H1 (cell line): ENCODE data around the gene WRAP53. TPM values are rescaled to one million over a fixed set of nuclear protein-coding genes. Genes with fewer than 3 reads are reported as not detected.

Source experiments
- CTCF ChIA-PET: fragments of 300-600 bp; sonication (Branson Sonifier 250); formaldehyde crosslinking; loops from one replicate; lab custom pipeline; 2021; ENCODE audit not compliant: partially characterized antibody; lab: Charles Lee
- POLR2A ChIA-PET: fragments of 300-600 bp; sonication (Branson Sonifier 250); formaldehyde crosslinking; loops from one replicate; lab custom pipeline; 2021; ENCODE audit warnings: inconsistent platforms; ENCODE audit not compliant: partially characterized antibody; lab: Charles Lee
- DNase-seq, 2 experiments: peaks; one replicate each; pipeline versions ENCODE4 v3.0.0 to v3.0.0-alpha.2; 2010 to 2022; ENCODE audit warnings: low spot score in 2 of 2, low read depth in 1 of 2, mixed read lengths in 1 of 2
- FAIRE-seq: peaks from 2 replicates; lab custom pipeline; 2011; peaks lifted over from hg19 to GRCh38; lab: Jason Lieb, UNC
- H2AFZ ChIP-seq: 2 replicates; pipeline ENCODE4 v1.8.1; 2012; ENCODE audit warnings: low read length, inconsistent platforms
- H2AK5ac ChIP-seq: 2 replicates; pipeline ENCODE4 v1.6.1; 2013; ENCODE audit warnings: low read depth, low read length
- H2BK120ac ChIP-seq: replicated peaks from 2 replicates; pipeline ENCODE3; 2013; ENCODE audit warnings: low read depth, low read length, inconsistent platforms
- H2BK12ac ChIP-seq: 2 replicates; pipeline ENCODE4 v1.6.1; 2013; ENCODE audit warnings: low read depth, low read length
- H2BK15ac ChIP-seq: 2 replicates; pipeline ENCODE4 v1.6.1; 2013; ENCODE audit warnings: low read length
- H2BK20ac ChIP-seq: 2 replicates; pipeline ENCODE4 v1.6.1; 2013; ENCODE audit warnings: low read length
- H2BK5ac ChIP-seq: 2 replicates; pipeline ENCODE4 v1.6.1; 2013; ENCODE audit warnings: low read depth, low read length
- H3K14ac ChIP-seq: 2 replicates; pipeline ENCODE4 v1.6.1; 2013; ENCODE audit warnings: inconsistent platforms; ENCODE audit not compliant: insufficient read length
- H3K18ac ChIP-seq: 2 replicates; pipeline ENCODE4 v1.6.1; 2013; ENCODE audit warnings: low read length; ENCODE audit errors: extremely low read depth
- H3K23ac ChIP-seq: 2 replicates; pipeline ENCODE4 v1.6.1; 2013; ENCODE audit warnings: inconsistent platforms; ENCODE audit not compliant: insufficient read length
- H3K23me2 ChIP-seq: 2 replicates; pipeline ENCODE4 v1.6.1; 2013; ENCODE audit warnings: low read depth, low read length
- H3K27ac ChIP-seq: 2 replicates; pipeline ENCODE4 v1.6.1; 2011; ENCODE audit warnings: low read depth, low read length, inconsistent platforms
- H3K27me3 ChIP-seq, 4 experiments: replicated peaks in 1 of 4; 1 replicate in 1 of 4; 2 replicates in 3 of 4; pipeline versions ENCODE4 v1.6.1 to v1.8.1; 2011 to 2013; ENCODE audit warnings: low read length in 3 of 4, mild to moderate bottlenecking in 3 of 4, inconsistent platforms in 2 of 4, mixed read lengths in 2 of 4, moderate library complexity in 1 of 4; ENCODE audit not compliant: control insufficient read depth in 3 of 4, insufficient read depth in 3 of 4; ENCODE audit errors: extremely low read depth in 1 of 4
- H3K36me3 ChIP-seq, 4 experiments: 2 replicates each; pipeline versions ENCODE4 v1.6.1 to v1.8.1; 2011 to 2013; ENCODE audit warnings: mild to moderate bottlenecking in 4 of 4, low read length in 3 of 4, moderate library complexity in 2 of 4, control low read depth in 1 of 4, inconsistent platforms in 1 of 4; ENCODE audit not compliant: insufficient read depth in 4 of 4, control insufficient read depth in 2 of 4
- H3K4ac ChIP-seq: replicated peaks from 2 replicates; pipeline ENCODE3; 2013; ENCODE audit warnings: low read length, low read depth, mixed read lengths, inconsistent platforms; ENCODE audit not compliant: insufficient read length
- H3K4me1 ChIP-seq, 4 experiments: replicated peaks in 1 of 4; 1 replicate in 1 of 4; 2 replicates in 3 of 4; pipeline versions ENCODE4 v1.6.1 to v1.8.1; 2011 to 2013; ENCODE audit warnings: low read length in 3 of 4, inconsistent platforms in 2 of 4, mixed read lengths in 1 of 4; ENCODE audit not compliant: insufficient read depth in 4 of 4, control insufficient read depth in 3 of 4
- H3K4me2 ChIP-seq, 2 experiments: 2 replicates each; pipeline versions ENCODE4 v1.6.1 to v1.8.1; 2011 to 2013; ENCODE audit warnings: low read depth in 2 of 2, low read length in 2 of 2, control low read depth in 1 of 2, inconsistent platforms in 1 of 2, mild to moderate bottlenecking in 1 of 2; ENCODE audit not compliant: insufficient read depth in 1 of 2
- H3K4me3 ChIP-seq, 4 experiments: fragments of 200-600, 300-600 bp in 1 of 4; sonication (generic), shearing (Covaris generic), sonication (Bioruptor Twin) in 1 of 4; 2 replicates each; pipeline versions ENCODE4 v1.5.1 to v1.8.1; 2011 to 2016; ENCODE audit warnings: low read length in 4 of 4, low read depth in 3 of 4, control low read depth in 2 of 4, inconsistent platforms in 2 of 4, mild to moderate bottlenecking in 2 of 4, mixed read lengths in 1 of 4, moderate library complexity in 1 of 4; ENCODE audit not compliant: insufficient read depth in 2 of 4; ENCODE audit errors: extremely low read depth in 1 of 4
- H3K56ac ChIP-seq: replicated peaks from 2 replicates; pipeline ENCODE3; 2013; ENCODE audit warnings: low read depth, mild to moderate bottlenecking, mixed read lengths, low read length, inconsistent platforms; ENCODE audit not compliant: insufficient read length
- H3K79me1 ChIP-seq: 2 replicates; pipeline ENCODE4 v1.6.1; 2013; ENCODE audit warnings: low read depth, low read length, control low read depth
- H3K79me2 ChIP-seq, 2 experiments: 2 replicates each; pipeline versions ENCODE4 v1.6.1 to v1.8.1; 2012 to 2013; ENCODE audit warnings: low read length in 2 of 2, mild to moderate bottlenecking in 2 of 2, inconsistent platforms in 1 of 2; ENCODE audit not compliant: insufficient read depth in 2 of 2, control insufficient read depth in 1 of 2
- H3K9ac ChIP-seq, 4 experiments: replicated peaks in 1 of 4; 1 replicate in 1 of 4; 2 replicates in 3 of 4; pipeline versions ENCODE4 v1.6.1 to v1.8.1; 2011 to 2013; ENCODE audit warnings: low read depth in 3 of 4, low read length in 3 of 4, control low read depth in 2 of 4, mild to moderate bottlenecking in 2 of 4, moderate library complexity in 2 of 4, inconsistent platforms in 1 of 4; ENCODE audit errors: extremely low read depth in 1 of 4
- H3K9me3 ChIP-seq, 2 experiments: 2 replicates each; pipeline versions ENCODE4 v1.6.1 to v1.8.1; 2012 to 2013; ENCODE audit warnings: mild to moderate bottlenecking in 2 of 2, moderate library complexity in 2 of 2, control low read depth in 1 of 2, inconsistent platforms in 1 of 2, low read depth in 1 of 2, low read length in 1 of 2, mixed read lengths in 1 of 2; ENCODE audit not compliant: insufficient read depth in 2 of 2
- H4K20me1 ChIP-seq, 2 experiments: replicated peaks in 1 of 2; 2 replicates each; pipeline versions ENCODE3 to v1.8.1; 2011 to 2013; ENCODE audit warnings: inconsistent platforms in 2 of 2, low read length in 2 of 2, mild to moderate bottlenecking in 1 of 2; ENCODE audit not compliant: insufficient read depth in 2 of 2, control insufficient read depth in 1 of 2
- H4K5ac ChIP-seq: 2 replicates; pipeline ENCODE4 v1.6.1; 2013; ENCODE audit warnings: low read length, low read depth, mixed read lengths, inconsistent platforms; ENCODE audit not compliant: insufficient read length
- H4K8ac ChIP-seq: 2 replicates; pipeline ENCODE4 v1.8.0; 2013; ENCODE audit warnings: mild to moderate bottlenecking, moderate library complexity, low read length, inconsistent platforms; ENCODE audit not compliant: insufficient read depth; ENCODE audit errors: extremely low read depth
- H4K91ac ChIP-seq: replicated peaks from 2 replicates; pipeline ENCODE3; 2013; ENCODE audit warnings: low read length, mixed read lengths, inconsistent platforms; ENCODE audit not compliant: insufficient read length
- SAP30 ChIP-seq: fragments of 300-600 bp; sonication (generic); IDR thresholded peaks from 2 replicates; pipeline ENCODE4 v1.7.1; 2012; ENCODE audit warnings: low read length, moderate library complexity, mild to moderate bottlenecking, inconsistent platforms; ENCODE audit not compliant: insufficient read depth, insufficient replicate concordance
- WGBS, 2 experiments: shearing (Covaris generic) in 1 of 2; methylation state at CpG; one replicate each; pipeline versions ENCODE4 v1.1.6 to v1.1.7; 2013 to 2015; ENCODE audit warnings: low lambda C conversion rate in 2 of 2, mixed read lengths in 2 of 2, inconsistent platforms in 1 of 2, low coverage in 1 of 2, missing lambda C conversion rate in 1 of 2; ENCODE audit not compliant: insufficient replicate concordance in 2 of 2, insufficient coverage in 1 of 2, insufficient read length in 1 of 2; ENCODE audit errors: extremely low coverage in 1 of 2, missing lambda C conversion rate in 1 of 2; 5-methylcytosine and 5-hydroxymethylcytosine counted together
- polyA plus RNA-seq, 7 experiments: library from polyadenylated mRNA; depleted of rRNA in 3 of 7; stranded (reverse) in 5 of 7; unstranded in 2 of 7; fragments of >200 nt in 5 of 7; fragments of 200-250 nt in 2 of 7; gene quantifications; 1 replicate in 5 of 7; 2 replicates in 1 of 7; 4 replicates in 1 of 7; pipeline versions ENCODE4 v1.2.1 to v1.2.3, GENCODE V29; 2011 to 2013; ENCODE audit warnings: missing spikeins in 2 of 7, mixed read lengths in 2 of 7
- total RNA-seq: library from RNA; stranded (reverse); fragmentation: NEBNext Ultra II Directional; extraction: Animal tissue kit (Norgen Biotek cat#: 25700); gene quantifications from 2 replicates; pipeline ENCODE4 v1.2.1, GENCODE V29; 2021

WRAP53 gene
- total and polyA plus RNA-seq, 2 of the 8 experiments (the other 6 are each of a cell fraction or from before 2014, with no cell fraction given): 29.2 to 30.1 TPM

GRCh38 chr17:7732981-7733539 is 44.8 kb downstream of the WRAP53 start:
- Histone ChIP-seq H3K23me2 (no peaks in the 10 kb centered on the region), H4K5ac (no peak overlapping the region), H2BK12ac (no peak overlapping the region), H3K36me3 (no peaks in the 10 kb centered on the region), H3K18ac (no peak overlapping the region), H4K8ac (no peak overlapping the region), H3K27ac (no peak overlapping the region), H2BK120ac (no peak overlapping the region), H2BK15ac (no peak overlapping the region), H4K20me1 (no peaks in the 10 kb centered on the region), H2AFZ (no peak overlapping the region), H3K9ac (no peak overlapping the region), H3K4ac (no peak overlapping the region), H2BK5ac (no peak overlapping the region), H3K9me3 (no peaks in the 10 kb centered on the region), H2BK20ac (no peak overlapping the region), H2AK5ac (no peak overlapping the region), H3K79me1 (no peaks in the 10 kb centered on the region), H3K27me3 (peaks cover 0 to 3% (median under 1%) of the 10 kb centered on the region in 4 experiments; a peak in 4 of 7 replicates), H3K23ac (no peak overlapping the region), H3K14ac (no peak overlapping the region), H4K91ac (no peak overlapping the region), H3K4me2 (no peak overlapping the region), H3K56ac (no peak overlapping the region), H3K4me3 (no peak overlapping the region), H3K79me2 (no peaks in the 10 kb centered on the region; a peak in 1 of 4 replicates), H3K4me1 (no peaks in the 10 kb centered on the region)
- DNase-seq: no peak
- FAIRE-seq: no peak
- POLR2A ChIA-PET: no interaction called here
- 88% methylated on average over 13 of the region's 14 CpGs; no CpG with 5 or more reads in 1 of the 2 experiments for WGBS, 2 experiments
- CTCF ChIA-PET: no interaction called here
- no peak for TF ChIP-seq SAP30
